HCT116 (cell line): Measurements from ENCODE around the gene THADA. TPM values are rescaled to one million over a fixed set of nuclear protein-coding genes. Genes with fewer than 3 reads are reported as not detected.

Source experiments
- ATAC-seq: fragments of 200-7000 bp; cut with Tn5 transposase; 2 replicates; pipeline ENCODE4 v1.9.1; 2020; ENCODE audit warnings: mild to moderate bottlenecking, moderate library complexity
- BruUV-seq: library from RNA; stranded (reverse); fragments of 400-500 nt; replicated peaks from 2 replicates; lab custom pipeline; 2021; lab: Mats Ljungman, UMichigan
- CTCF ChIA-PET: fragments of 300-600 bp; sonication (Branson Sonifier 250); formaldehyde crosslinking; loops from one replicate; lab custom pipeline; 2021; ENCODE audit warnings: antibody characterized with exemption; lab: Charles Lee
- POLR2A ChIA-PET: fragments of 300-600, 350-600 bp; sonication (Branson Sonifier 250); formaldehyde crosslinking; loops from one replicate; lab custom pipeline; 2021; ENCODE audit warnings: antibody characterized with exemption; lab: Charles Lee
- RAD21 ChIA-PET, 2 experiments: fragments of 300-600 bp; sonication (Branson Sonifier 250); formaldehyde crosslinking; loops; one replicate each; lab custom pipeline; 2023; ENCODE audit warnings: low total read pairs in 2 of 2; ENCODE audit not compliant: uncharacterized antibody in 2 of 2, unreplicated experiment in 2 of 2, low non-redundant PET in 1 of 2; lab: Charles Lee
- DNase-seq: peaks from one replicate; pipeline ENCODE4 v3.0.0-alpha.2; 2010; ENCODE audit warnings: low read depth, low spot score
- H2AFZ ChIP-seq: fragments of 200-600 bp; shearing (Covaris generic), sonication (generic); 2 replicates; pipeline ENCODE4 v1.6.1; 2017; ENCODE audit warnings: low read depth, mixed run types, mixed read lengths, antibody characterized with exemption, low read length; ENCODE audit not compliant: poor library complexity, severe bottlenecking
- H3K27ac ChIP-seq: 2 replicates; pipeline ENCODE4 v1.5.1; 2012; ENCODE audit warnings: low read depth, low read length
- H3K27me3 ChIP-seq: fragments of 200-600 bp; sonication (generic); 2 replicates; pipeline ENCODE4 v1.6.1; 2016; ENCODE audit warnings: mixed run types, low read length, mixed read lengths; ENCODE audit not compliant: insufficient read depth
- H3K36me3 ChIP-seq, 2 experiments: fragments of 200-500 bp in 1 of 2; fragments of 200-600 bp in 1 of 2; sonication (Bioruptor generic) in 1 of 2; sonication (generic) in 1 of 2; 2 replicates each; pipeline versions ENCODE4 v1.5.1 to v1.6.1; 2014 to 2016; ENCODE audit warnings: low read length in 2 of 2, inconsistent platforms in 1 of 2, mixed read lengths in 1 of 2, mixed run types in 1 of 2; ENCODE audit not compliant: insufficient read depth in 2 of 2, control insufficient read depth in 1 of 2
- H3K4me1 ChIP-seq, 2 experiments: fragments of 200-600 bp in 1 of 2; sonication (generic) in 1 of 2; 2 replicates each; pipeline versions ENCODE4 v1.5.1 to v1.6.1; 2012 to 2017; ENCODE audit warnings: low read length in 2 of 2, inconsistent platforms in 1 of 2, mild to moderate bottlenecking in 1 of 2, mixed read lengths in 1 of 2, mixed run types in 1 of 2, moderate library complexity in 1 of 2; ENCODE audit not compliant: insufficient read depth in 2 of 2, control insufficient read depth in 1 of 2
- H3K4me2 ChIP-seq: fragments of 200-600 bp; sonication (generic); 2 replicates; pipeline ENCODE4 v1.6.1; 2017; ENCODE audit warnings: mixed run types, low read length, mixed read lengths
- H3K4me3 ChIP-seq, 2 experiments: fragments of 200-600 bp in 1 of 2; sonication (generic) in 1 of 2; replicated peaks in 1 of 2; 2 replicates each; pipeline ENCODE4 v1.5.1; 2011 to 2016; ENCODE audit warnings: low read length in 2 of 2, control low read depth in 1 of 2, low read depth in 1 of 2, mild to moderate bottlenecking in 1 of 2, mixed read lengths in 1 of 2, mixed run types in 1 of 2
- H3K79me2 ChIP-seq: fragments of 200-600 bp; sonication (generic); 2 replicates; pipeline ENCODE4 v1.6.1; 2017; ENCODE audit warnings: mild to moderate bottlenecking, mixed run types, low read length, moderate library complexity, mixed read lengths; ENCODE audit not compliant: insufficient read depth
- H3K9ac ChIP-seq: fragments of 200-600 bp; sonication (generic); 2 replicates; pipeline ENCODE4 v1.6.1; 2016; ENCODE audit warnings: low read length, mixed read lengths
- H3K9me2 ChIP-seq: fragments of 200-600 bp; sonication (generic), shearing (Covaris generic); 2 replicates; pipeline ENCODE4 v1.6.1; 2017; ENCODE audit warnings: mixed run types, mild to moderate bottlenecking, moderate library complexity; ENCODE audit not compliant: insufficient read depth
- H3K9me3 ChIP-seq, 2 experiments: fragments of 200-500 bp in 1 of 2; fragments of 200-600 bp in 1 of 2; sonication (Bioruptor generic) in 1 of 2; sonication (generic) in 1 of 2; 2 replicates each; pipeline ENCODE4 v1.6.1; 2014 to 2017; ENCODE audit warnings: low read length in 2 of 2, mixed read lengths in 2 of 2, inconsistent platforms in 1 of 2, low read depth in 1 of 2, mild to moderate bottlenecking in 1 of 2, mixed run types in 1 of 2, moderate library complexity in 1 of 2; ENCODE audit not compliant: control insufficient read depth in 1 of 2, insufficient read depth in 1 of 2
- H4K20me1 ChIP-seq: fragments of 200-600 bp; sonication (generic), shearing (Covaris generic); 2 replicates; pipeline ENCODE4 v1.6.1; 2017; ENCODE audit warnings: mixed run types, mild to moderate bottlenecking, moderate library complexity; ENCODE audit not compliant: insufficient read depth
- EZH2 ChIP-seq: fragments of 200-600 bp; sonication (generic); IDR thresholded peaks from 2 replicates; pipeline ENCODE4 v1.6.1; 2017; ENCODE audit warnings: antibody characterized with exemption, mixed run types
- SRF ChIP-seq: IDR thresholded peaks from 2 replicates; pipeline ENCODE4 v1.6.1; 2012; ENCODE audit warnings: low read depth
- intact Hi-C: fragments of 100-400 bp; cut with micrococcal nuclease; formaldehyde crosslinking; loops from 2 replicates; pipeline ENCODE4 v1.10.0; 2022
- total RNA-seq: library from RNA; stranded (reverse); gene quantifications from one replicate; pipeline ENCODE4 v1.2.1, GENCODE V29; 2021; ENCODE audit not compliant: unreplicated experiment
- TF ChIP-seq, protein P1 (sequence below): IDR thresholded peaks from 2 replicates; pipeline ENCODE4 v1.6.1; 2012; ENCODE audit warnings: low read depth
- TF ChIP-seq, protein P2 (sequence below), 3 experiments: fragments of 200-600 bp in 1 of 3; sonication (generic) in 1 of 3; IDR thresholded peaks in 2 of 3; conservative IDR thresholded peaks in 1 of 3; 2 replicates each; pipeline ENCODE4 v1.5.1; 2012 to 2017; ENCODE audit warnings: low read depth in 2 of 3, low read length in 2 of 3, antibody characterized with exemption in 1 of 3, borderline replicate concordance in 1 of 3, control low read depth in 1 of 3, mild to moderate bottlenecking in 1 of 3, mixed read lengths in 1 of 3, mixed run types in 1 of 3, moderate library complexity in 1 of 3; ENCODE audit not compliant: insufficient read depth in 1 of 3
- TF ChIP-seq, protein P3 (sequence below): IDR thresholded peaks from 2 replicates; pipeline ENCODE4 v1.6.1; 2012
- TF ChIP-seq, protein P4 (sequence below): IDR thresholded peaks from 2 replicates; pipeline ENCODE4 v1.6.1; 2012

THADA gene
- total RNA-seq, 1 experiment from 2014 or later: 30.7 TPM

DNA sequence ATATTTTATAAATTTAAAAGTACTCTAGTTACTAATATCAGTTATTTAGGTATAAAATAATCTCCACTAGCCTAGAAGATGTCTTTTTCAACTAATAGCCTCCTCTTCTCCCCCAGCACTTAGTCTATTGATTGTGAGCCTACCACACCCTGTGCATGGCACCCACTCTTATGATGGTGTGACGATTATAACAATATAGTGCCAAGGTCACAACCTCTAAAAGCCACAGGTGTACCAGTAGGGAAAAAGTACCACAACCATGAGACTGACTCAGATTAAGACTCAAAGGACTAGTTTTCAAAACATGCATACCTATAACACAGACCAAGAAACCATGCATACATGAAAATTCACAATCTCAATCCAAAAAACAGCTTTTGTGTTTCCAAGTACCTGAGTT lies 27.6 kb downstream of the THADA start:
- no peak for DNase-seq
- H3K27ac ChIP-seq: no peak overlapping the region
- H3K4me2 ChIP-seq: no peak overlapping the region
- peaks cover 16 to 20% of the 10 kb centered on the region in 2 experiments; a peak in 3 of 4 replicates for H3K36me3 ChIP-seq
- H3K79me2 ChIP-seq: no peaks in the 10 kb centered on the region
- no peak overlapping the region for H3K4me3 ChIP-seq
- no peaks in the 10 kb centered on the region for H3K27me3 ChIP-seq
- no peak overlapping the region for H3K9ac ChIP-seq
- RAD21 ChIA-PET: no interaction called here
- no TSS peak for BruUV-seq
- TF ChIP-seq, protein P1, sequence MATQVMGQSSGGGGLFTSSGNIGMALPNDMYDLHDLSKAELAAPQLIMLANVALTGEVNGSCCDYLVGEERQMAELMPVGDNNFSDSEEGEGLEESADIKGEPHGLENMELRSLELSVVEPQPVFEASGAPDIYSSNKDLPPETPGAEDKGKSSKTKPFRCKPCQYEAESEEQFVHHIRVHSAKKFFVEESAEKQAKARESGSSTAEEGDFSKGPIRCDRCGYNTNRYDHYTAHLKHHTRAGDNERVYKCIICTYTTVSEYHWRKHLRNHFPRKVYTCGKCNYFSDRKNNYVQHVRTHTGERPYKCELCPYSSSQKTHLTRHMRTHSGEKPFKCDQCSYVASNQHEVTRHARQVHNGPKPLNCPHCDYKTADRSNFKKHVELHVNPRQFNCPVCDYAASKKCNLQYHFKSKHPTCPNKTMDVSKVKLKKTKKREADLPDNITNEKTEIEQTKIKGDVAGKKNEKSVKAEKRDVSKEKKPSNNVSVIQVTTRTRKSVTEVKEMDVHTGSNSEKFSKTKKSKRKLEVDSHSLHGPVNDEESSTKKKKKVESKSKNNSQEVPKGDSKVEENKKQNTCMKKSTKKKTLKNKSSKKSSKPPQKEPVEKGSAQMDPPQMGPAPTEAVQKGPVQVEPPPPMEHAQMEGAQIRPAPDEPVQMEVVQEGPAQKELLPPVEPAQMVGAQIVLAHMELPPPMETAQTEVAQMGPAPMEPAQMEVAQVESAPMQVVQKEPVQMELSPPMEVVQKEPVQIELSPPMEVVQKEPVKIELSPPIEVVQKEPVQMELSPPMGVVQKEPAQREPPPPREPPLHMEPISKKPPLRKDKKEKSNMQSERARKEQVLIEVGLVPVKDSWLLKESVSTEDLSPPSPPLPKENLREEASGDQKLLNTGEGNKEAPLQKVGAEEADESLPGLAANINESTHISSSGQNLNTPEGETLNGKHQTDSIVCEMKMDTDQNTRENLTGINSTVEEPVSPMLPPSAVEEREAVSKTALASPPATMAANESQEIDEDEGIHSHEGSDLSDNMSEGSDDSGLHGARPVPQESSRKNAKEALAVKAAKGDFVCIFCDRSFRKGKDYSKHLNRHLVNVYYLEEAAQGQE: no peak
- TF ChIP-seq, protein P2, sequence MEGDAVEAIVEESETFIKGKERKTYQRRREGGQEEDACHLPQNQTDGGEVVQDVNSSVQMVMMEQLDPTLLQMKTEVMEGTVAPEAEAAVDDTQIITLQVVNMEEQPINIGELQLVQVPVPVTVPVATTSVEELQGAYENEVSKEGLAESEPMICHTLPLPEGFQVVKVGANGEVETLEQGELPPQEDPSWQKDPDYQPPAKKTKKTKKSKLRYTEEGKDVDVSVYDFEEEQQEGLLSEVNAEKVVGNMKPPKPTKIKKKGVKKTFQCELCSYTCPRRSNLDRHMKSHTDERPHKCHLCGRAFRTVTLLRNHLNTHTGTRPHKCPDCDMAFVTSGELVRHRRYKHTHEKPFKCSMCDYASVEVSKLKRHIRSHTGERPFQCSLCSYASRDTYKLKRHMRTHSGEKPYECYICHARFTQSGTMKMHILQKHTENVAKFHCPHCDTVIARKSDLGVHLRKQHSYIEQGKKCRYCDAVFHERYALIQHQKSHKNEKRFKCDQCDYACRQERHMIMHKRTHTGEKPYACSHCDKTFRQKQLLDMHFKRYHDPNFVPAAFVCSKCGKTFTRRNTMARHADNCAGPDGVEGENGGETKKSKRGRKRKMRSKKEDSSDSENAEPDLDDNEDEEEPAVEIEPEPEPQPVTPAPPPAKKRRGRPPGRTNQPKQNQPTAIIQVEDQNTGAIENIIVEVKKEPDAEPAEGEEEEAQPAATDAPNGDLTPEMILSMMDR (IDR thresholded peaks at IDR 0.05 in 2 of 3, conservative IDR thresholded peaks at IDR 0.05 in 1 of 3; ENCODE audit: borderline replicate concordance in 1 of 3, insufficient read depth in 1 of 3, low read depth in 2 of 3, low read length in 2 of 3): no peak
- TF ChIP-seq, protein P3, sequence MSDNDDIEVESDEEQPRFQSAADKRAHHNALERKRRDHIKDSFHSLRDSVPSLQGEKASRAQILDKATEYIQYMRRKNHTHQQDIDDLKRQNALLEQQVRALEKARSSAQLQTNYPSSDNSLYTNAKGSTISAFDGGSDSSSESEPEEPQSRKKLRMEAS: no peak
- TF ChIP-seq EZH2 (no peak), SRF (no peak)
- TF ChIP-seq, protein P4, sequence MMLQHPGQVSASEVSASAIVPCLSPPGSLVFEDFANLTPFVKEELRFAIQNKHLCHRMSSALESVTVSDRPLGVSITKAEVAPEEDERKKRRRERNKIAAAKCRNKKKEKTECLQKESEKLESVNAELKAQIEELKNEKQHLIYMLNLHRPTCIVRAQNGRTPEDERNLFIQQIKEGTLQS: no peak
- ATAC-seq: no peak
- no peak overlapping the region for H2AFZ ChIP-seq
- POLR2A ChIA-PET: no interaction called here
- H3K4me1 ChIP-seq: no peaks in the 10 kb centered on the region
- H4K20me1 ChIP-seq: no peaks in the 10 kb centered on the region
- H3K9me3 ChIP-seq: no peaks in the 10 kb centered on the region
- intact Hi-C loops: no loop called here
- CTCF ChIA-PET: interaction anchor here (2.7 kb wide), 1 partner anchor 8 kb away, joined by 17 read pairs; no protein-coding TSS in a partner anchor
- no peaks in the 10 kb centered on the region for H3K9me2 ChIP-seq
